Keratinocyte (primary cell): ENCODE results near the gene IGF1R.

Experiments used
- EZH2 ChIP-seq: IDR thresholded peaks from one replicate; pipeline ENCODE4 v1.6.1; 2012; ENCODE audit warnings: inconsistent platforms, mild to moderate bottlenecking, low read length, moderate library complexity
- TF ChIP-seq, protein P1 (sequence below), 3 experiments: IDR thresholded peaks in 1 of 3; conservative IDR thresholded peaks in 1 of 3; optimal IDR thresholded peaks in 1 of 3; 2 replicates in 2 of 3; 3 replicates in 1 of 3; pipeline versions ENCODE3 to v1.5.1; 2011; ENCODE audit warnings: low read length in 3 of 3, mild to moderate bottlenecking in 3 of 3, moderate library complexity in 2 of 3, control low read depth in 1 of 3, inconsistent platforms in 1 of 3; ENCODE audit not compliant: insufficient read depth in 2 of 3; ENCODE audit errors: extremely low read depth in 1 of 3

DNA sequence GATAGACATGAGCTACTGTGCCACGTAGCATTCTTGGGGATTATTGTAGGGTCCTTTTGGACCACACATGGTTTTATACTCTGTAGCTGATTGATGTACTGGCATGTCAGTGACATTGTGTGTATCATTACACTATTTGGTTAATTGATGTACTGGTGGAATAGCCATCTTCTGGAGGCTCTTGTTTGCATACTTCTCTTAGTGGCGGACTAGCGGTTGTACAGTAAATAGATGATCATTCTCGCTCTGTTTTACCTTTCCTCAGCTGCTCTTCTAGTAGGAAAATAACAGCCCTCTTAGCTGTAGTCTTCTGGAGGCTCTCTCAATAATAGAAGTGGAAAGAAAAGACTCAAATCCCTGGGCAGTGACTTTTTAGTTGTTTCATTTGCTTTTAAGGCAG, 24.8 kb downstream of the IGF1R start:
- TF ChIP-seq, protein P1, sequence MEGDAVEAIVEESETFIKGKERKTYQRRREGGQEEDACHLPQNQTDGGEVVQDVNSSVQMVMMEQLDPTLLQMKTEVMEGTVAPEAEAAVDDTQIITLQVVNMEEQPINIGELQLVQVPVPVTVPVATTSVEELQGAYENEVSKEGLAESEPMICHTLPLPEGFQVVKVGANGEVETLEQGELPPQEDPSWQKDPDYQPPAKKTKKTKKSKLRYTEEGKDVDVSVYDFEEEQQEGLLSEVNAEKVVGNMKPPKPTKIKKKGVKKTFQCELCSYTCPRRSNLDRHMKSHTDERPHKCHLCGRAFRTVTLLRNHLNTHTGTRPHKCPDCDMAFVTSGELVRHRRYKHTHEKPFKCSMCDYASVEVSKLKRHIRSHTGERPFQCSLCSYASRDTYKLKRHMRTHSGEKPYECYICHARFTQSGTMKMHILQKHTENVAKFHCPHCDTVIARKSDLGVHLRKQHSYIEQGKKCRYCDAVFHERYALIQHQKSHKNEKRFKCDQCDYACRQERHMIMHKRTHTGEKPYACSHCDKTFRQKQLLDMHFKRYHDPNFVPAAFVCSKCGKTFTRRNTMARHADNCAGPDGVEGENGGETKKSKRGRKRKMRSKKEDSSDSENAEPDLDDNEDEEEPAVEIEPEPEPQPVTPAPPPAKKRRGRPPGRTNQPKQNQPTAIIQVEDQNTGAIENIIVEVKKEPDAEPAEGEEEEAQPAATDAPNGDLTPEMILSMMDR (optimal IDR thresholded peaks at IDR 0.05 in 1 of 3, IDR thresholded peaks at IDR 0.05 in 1 of 3, conservative IDR thresholded peaks at IDR 0.05 in 1 of 3; ENCODE audit: extremely low read depth in 1 of 3, insufficient read depth in 2 of 3, low read length in 3 of 3), result no peak
- no peak for TF ChIP-seq EZH2
